Measurements from ENCODE around the gene ATPAF2.

Gene ATPAF2

GRCh38 chr17:17983376-17983775 lies 55.6 kb downstream of the ATPAF2 start:
- no peak for DNase-seq

- no peak for DNase-seq
Observed at GRCh38 chr17:17982801-17983200, 56.2 kb downstream of the ATPAF2 start.

- DNase-seq = no peak
Observed at GRCh38 chr17:17981330-17981729, 57.6 kb downstream of the ATPAF2 start.

DNA sequence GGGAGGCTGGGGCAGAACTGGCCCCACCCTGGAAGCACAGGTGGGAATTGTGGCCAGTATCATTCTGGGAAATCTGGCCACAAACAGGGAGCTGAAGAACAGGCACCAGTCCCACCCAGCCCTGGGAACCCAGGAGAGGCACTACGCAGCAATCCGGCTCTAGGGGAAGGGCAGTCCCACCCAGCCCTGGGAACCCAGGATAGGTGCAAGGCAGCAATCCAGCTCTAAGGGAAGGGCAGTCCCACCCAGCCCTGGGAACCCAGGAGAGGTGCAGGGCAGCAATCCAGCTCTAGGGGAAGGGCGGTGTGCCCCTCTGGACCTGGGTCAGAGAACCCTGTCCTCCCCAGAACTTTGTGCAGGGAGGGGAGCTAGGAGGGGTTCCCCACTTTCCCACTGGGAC lies 59.2 kb downstream of the ATPAF2 start:
- no peak for DNase-seq

DNA sequence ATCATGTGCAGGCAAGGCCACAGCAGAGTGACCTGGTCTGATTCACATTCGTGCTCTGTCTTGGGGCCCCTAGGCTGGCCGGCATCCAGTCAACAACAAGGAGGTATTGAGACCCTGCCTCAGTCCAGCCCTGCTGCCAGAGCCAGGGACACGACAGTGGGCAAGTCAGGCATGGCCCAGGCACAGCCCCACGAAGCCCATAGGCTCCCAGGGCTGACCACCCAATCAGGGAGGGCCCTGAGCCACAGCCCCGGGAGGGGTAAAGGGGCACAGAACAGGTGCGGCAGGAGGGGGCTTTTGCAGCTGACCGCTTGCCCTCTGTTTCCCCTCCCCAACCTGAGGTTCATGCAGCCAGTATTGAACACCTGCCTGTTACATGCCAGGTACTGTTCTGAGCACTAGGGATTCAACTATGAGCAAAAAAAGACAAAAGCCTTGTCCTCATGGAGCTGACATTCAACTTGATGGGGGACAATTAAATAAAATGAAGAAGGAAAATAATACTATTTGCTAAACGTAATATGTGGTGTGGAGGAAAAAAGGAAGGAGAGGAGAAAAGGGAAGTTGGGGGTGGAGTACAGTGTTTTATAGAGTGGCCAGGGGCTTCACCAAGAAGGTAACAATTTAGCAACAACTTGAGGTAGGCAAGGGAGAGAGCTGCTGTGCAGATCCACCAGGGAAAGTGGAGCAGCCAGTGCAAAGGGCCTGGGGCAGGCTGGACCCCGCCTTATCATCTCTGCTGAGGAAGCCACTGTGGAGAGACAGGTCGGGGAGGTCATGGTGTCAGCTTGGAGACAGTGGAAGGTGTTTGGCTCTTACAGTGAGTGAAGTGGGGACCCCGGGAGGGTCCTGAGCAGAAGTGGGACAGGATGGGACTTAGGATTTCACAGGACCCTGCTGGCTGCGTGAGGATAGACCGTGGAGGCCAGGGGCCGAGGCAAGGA lies 60.2 kb downstream of the ATPAF2 start:
- DNase-seq = no peak

DNA sequence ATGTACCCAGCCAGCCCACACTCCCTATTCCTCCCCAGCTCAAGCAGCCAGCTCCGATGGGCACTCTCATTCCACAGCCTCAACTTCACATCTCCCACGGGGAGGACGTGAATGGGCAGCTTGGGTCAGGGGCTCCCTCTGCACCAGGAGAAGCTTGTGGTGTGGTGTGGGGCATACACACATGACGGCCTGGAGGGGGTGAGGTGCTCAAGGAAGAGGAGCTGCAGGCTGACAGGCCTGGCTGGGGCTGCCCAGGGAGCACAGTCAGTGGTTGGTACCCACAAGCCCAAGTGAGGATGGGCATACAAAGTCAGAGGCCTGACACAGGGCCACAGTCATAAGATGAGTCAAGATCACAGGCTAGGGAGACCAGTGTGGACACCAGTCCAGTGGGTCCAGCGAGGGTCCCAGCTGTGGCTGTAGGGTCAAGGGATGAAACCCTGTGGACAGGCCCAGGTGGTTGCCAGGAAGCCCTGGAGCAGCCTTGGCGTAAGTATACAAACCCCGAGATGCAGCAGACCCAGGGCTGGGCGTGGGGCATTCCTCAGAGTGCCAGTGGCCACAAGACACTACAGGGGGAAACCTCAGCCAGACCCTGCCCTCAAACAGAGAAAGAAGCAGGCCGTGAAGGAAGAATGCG lies 61.9 kb downstream of the ATPAF2 start:
- no peak for DNase-seq

- DNase-seq = no peak
Observed at GRCh38 chr17:17975436-17975835, 63.5 kb downstream of the ATPAF2 start.

DNA sequence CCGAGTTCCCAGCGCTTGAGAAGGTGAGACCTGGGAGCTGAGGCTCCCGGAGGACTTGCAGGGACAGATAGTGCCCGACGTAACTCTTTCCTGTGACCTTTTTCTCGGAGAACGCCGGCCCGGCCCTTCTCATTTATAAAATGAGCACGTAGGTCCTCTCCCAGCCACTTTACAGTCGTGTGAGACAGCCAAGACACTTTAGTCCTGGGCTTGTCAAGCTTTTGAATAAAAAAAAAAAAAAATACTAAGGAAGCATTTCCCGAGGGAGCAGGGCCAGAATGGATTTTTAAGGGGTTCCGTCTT lies 66.1 kb downstream of the ATPAF2 start:
- DNase-seq = no peak

- DNase-seq = peak; percentile 100
Observed at GRCh38 chr17:17972126-17972951, 66.6 kb downstream of the ATPAF2 start, which contains the start of the genes DRC3 and TOM1L2. TSS of gene DRC3 (plus strand) at chr17:17972862. CDS start at chr17:17977599, 4,737 bp downstream. TSS of gene TOM1L2 (minus strand) at chr17:17972400. CDS start at chr17:17972313, 87 bp downstream.

- peak; percentile 24 for DNase-seq
Observed at GRCh38 chr17:17971431-17972125, 67.4 kb downstream of the ATPAF2 start.

DNA sequence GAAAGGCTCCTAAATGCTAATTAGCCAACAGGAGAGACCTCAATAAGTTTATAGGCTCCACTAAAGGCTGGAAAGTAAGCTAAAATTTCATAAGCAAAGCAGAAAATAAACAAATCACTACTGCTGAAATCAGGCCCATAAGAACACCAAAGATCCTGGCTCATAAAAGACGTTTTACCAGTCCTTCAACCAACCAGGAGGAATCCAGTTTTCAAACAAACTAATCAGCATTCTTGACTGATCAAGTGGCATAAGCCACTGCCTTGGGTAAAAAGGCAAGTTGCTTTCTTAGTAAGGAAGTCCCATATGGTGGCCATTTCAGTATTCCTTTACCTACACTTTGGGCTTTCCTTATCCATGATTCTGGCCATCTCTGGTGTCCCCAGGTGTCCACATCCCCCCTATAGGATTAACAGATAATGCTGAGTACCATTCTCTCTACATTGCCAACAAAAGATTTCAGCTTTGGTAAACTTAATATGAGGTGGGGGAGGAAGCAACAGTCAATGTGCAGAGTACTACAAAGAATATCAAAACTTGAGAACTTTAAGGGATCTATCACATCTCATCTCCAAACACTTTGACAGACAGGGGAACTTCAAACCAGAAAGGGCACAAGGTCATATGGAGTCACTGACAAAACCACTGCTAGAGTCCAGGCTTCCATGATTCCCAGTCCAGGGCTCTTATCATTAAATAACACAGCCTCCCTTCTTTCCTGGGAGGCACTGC lies 68.1 kb downstream of the ATPAF2 start:
- DNase-seq = no peak

Measured in activated CD4-positive, alpha-beta T cell treated with anti-CD3 and anti-CD28 coated beads, Interleukin-10, Interleukin-2, amounts not matched to agents 100 ng/mL and 50 ng/mL, durations not matched to agents 16 hours and 8 hours (primary cell).